GM10266 (cell line): Measurements from ENCODE around the gene MYOZ2.
"Not testable (repeated sequence)": the region's sequence is repeated elsewhere in the genome, so short reads cannot be mapped to it uniquely, and the experiment has no call there.

Experiments
- DNase-seq: peaks from one replicate; pipeline ENCODE4 v3.0.0; 2012; ENCODE audit errors: extremely low spot score
- CTCF ChIP-seq: IDR thresholded peaks from 2 replicates; pipeline ENCODE4 v1.5.1; 2012; ENCODE audit warnings: mild to moderate bottlenecking, low read depth; ENCODE audit not compliant: control insufficient read depth, insufficient read depth; ENCODE audit errors: missing control alignments

The MYOZ2 gene

GRCh38 chr4:119142833-119143232 is 7.2 kb downstream of the MYOZ2 start:
- TF ChIP-seq CTCF = no peak

GRCh38 chr4:119143341-119143740 is 7.7 kb downstream of the MYOZ2 start:
- DNase-seq = not testable (repeated sequence)

More at GRCh38 chr4:119142833-119143232, 7.2 kb downstream of the MYOZ2 start:
- no peak for DNase-seq

- no peak for DNase-seq
- TF ChIP-seq CTCF = no peak
These were observed 13.5 kb downstream of the MYOZ2 start for GRCh38 chr4:119149110-119149509.

DNA sequence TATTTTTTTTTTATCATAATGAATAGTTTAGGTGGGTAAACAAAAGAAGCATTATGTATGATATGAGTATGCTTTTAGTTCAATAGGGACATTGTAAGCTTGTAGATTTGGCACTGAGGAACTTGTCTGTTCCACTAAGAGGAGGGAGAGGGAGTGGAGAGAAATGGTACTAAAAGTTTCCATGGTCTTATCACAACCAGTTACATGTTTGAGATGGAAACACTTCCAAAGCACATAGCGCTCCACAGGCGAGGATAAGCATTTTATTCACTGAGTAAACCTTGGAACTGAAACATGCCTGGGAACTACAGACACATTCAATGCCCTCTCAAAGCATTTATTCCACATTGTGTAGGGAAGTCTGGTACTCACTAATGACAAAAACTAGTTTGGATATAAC is 15.5 kb downstream of the MYOZ2 start:
- no peak for DNase-seq
- TF ChIP-seq CTCF = no peak

- no peak for TF ChIP-seq CTCF
- DNase-seq = no peak
These were observed 17.1 kb downstream of the MYOZ2 start for GRCh38 chr4:119152741-119153140.

GRCh38 chr4:119162174-119162573 is 26.5 kb downstream of the MYOZ2 start:
- DNase-seq = no peak
- TF ChIP-seq CTCF = no peak

GRCh38 chr4:119165767-119166166 is 30.1 kb downstream of the MYOZ2 start:
- TF ChIP-seq CTCF = no peak
- no peak for DNase-seq

DNA sequence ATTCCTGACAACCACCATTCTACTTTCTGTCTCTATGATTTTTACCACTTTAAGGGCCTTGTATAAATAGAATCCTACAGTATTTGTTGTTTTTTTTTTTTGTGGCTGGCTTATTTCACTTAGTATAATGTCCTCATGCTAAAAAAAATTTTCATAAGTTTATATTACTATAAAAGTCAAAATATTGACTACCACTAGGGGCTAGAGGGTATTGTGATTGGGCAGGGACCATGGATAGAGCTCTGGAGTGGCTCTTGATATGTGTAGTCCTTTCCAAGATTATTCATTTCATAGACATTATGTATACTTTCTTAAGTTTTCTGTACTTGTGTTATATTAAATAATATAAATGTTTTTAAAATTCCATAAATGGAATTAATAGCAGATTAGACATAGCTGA is 34.6 kb downstream of the MYOZ2 start:
- no peak for TF ChIP-seq CTCF
- no peak for DNase-seq
